ENCODE data around the gene FAM174C.

Gene FAM174C

DNA sequence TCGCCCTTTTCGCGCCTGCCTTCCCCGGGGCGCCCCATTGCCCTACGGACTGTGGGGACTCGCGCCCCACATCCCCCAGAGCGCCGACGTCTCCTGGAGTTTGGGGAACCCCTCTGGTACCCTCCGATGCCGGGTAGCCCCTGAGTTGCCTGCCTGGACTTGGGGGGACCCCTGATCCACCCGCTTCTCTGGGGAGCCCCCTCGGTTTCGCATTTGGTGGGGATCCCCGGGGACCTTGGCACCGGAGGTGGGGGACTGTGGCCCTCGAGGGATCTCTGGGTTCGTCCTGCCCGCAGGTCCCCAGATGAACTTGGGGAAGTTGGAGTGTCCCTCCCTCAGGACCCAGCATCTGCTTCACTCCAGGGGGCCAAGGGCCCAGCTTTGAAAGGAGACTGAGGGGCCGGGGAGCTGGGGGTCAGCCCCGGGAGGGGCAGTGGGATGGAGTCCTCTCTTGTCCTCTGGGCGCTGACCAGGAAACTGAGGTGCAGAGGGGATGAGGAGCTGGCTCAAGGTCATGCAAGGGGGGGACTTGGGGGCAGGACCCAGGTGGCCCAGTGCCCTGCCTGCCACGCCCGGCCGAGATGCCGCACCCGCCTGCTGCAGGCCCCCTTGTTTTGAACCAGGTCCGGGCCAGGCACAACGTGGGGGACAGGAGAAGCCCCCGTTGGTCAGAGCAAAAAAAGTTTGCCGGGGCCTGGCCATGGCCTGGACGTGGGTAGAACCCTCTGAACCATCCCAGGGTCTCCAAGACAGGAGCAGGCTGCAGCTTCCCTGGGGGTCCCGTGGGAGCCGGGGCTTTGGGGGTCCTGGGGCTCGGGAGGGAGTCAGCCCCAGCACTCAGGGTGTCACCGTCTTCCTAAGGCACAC, 11.4 kb downstream of the FAM174C start:
- no peak for DNase-seq (ENCODE audit: low read depth in 2 of 2)

DNA sequence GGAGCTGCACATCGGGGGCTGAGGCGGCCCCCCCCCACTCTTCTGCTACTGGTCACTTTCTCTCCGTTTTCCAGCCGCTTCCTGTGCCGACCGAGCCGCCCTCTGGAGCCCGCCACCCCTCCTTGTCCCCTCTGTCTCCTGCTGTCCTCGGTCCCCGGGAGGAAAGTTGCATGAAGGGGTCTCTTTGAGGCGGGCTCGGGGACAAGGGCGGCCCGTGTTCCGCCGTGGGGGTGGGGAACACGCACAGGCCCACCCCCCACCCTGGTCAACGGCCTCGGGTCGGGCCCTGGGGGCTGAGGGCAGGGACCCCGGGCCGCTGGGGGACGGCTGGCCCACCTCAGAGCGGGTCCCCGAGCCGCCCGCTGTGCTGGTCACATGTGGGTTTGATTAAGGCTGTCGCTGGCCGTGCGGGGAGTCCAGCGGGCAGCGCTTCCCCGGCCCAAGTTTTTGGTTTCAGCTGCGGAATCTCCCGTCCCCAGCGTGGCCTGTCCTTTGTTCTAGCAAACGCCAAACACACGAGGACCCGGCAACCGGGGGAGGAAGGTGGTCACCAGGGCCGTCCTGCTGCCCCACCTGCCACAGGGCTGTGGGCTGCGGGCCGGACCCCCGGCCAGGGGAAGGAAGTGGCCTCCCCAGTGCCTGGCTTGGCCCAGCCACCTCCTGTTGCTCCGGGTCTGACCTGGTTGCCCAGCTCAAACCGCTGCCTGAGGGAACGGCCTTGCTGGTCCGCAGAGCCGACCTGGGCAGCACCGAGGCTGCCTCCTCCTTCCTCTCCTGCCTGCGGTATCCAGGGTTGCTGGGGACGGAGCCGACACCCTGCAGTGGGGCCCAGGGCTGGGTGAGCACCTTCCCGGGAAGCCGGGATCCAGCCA, 12.3 kb downstream of the FAM174C start:
- no peak for DNase-seq (ENCODE audit: low read depth in 2 of 2)

GRCh38 chr19:1288226-1288612, 12.9 kb downstream of the FAM174C start:
- DNase-seq (ENCODE audit: low read depth in 2 of 2), result no peak

- no peak for DNase-seq (ENCODE audit: low read depth in 2 of 2)
Measured at GRCh38 chr19:1288833-1289685, 13.7 kb downstream of the FAM174C start.

DNA sequence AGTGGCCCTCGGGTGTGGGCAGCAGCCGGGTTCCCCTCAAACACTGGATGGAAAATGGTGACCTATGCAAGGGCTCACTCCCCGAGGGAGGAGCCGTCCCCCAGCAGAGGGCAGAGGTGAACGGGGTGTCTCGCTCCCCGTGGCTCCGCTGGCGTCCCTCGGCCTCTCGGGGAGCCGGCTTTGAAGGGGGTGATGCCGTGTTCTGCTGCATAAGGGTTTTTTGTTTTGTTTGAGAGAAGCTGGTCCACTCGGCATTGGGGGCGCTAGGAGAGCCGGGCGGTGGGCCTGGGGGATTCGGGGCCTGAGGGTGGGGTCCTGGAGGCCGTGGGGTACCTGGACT, 14.3 kb downstream of the FAM174C start:
- no peak for DNase-seq (ENCODE audit: low read depth in 2 of 2)

DNA sequence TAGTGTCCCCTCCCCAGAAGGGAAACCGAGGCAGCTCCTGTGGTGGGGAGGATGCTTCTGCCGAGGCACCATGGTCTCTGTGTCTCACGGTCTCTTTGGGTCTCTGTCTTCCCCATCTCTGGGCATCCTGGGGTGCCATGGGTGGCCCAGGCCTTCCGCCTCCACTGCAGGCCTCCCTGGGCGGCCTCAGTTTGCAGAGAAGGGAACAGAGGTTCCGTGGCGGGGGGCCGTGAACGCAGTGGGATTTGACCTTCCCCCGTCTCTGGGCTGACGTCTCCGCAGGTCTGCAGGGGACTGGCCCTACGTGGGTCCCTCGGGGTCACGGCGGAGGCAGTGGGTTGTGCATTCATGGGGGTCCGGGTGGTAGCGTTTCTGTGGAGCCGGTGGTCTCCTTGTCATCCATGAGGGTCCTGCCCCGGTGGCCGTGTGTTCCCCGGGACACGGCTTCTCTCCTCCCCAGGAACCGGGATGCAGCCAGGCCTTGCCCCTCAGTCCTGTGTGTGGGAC, 14.9 kb downstream of the FAM174C start:
- DNase-seq (ENCODE audit: low read depth in 2 of 2), result no peak

- DNase-seq (ENCODE audit: low read depth in 2 of 2), result no peak
Measured at GRCh38 chr19:1290703-1291651, 15.6 kb downstream of the FAM174C start.

GRCh38 chr19:1291761-1292418, 16.6 kb downstream of the FAM174C start:
- no peak for DNase-seq (ENCODE audit: low read depth in 2 of 2)

GRCh38 chr19:1292419-1293151, 17.3 kb downstream of the FAM174C start:
- DNase-seq (ENCODE audit: low read depth in 2 of 2), result no peak

DNA sequence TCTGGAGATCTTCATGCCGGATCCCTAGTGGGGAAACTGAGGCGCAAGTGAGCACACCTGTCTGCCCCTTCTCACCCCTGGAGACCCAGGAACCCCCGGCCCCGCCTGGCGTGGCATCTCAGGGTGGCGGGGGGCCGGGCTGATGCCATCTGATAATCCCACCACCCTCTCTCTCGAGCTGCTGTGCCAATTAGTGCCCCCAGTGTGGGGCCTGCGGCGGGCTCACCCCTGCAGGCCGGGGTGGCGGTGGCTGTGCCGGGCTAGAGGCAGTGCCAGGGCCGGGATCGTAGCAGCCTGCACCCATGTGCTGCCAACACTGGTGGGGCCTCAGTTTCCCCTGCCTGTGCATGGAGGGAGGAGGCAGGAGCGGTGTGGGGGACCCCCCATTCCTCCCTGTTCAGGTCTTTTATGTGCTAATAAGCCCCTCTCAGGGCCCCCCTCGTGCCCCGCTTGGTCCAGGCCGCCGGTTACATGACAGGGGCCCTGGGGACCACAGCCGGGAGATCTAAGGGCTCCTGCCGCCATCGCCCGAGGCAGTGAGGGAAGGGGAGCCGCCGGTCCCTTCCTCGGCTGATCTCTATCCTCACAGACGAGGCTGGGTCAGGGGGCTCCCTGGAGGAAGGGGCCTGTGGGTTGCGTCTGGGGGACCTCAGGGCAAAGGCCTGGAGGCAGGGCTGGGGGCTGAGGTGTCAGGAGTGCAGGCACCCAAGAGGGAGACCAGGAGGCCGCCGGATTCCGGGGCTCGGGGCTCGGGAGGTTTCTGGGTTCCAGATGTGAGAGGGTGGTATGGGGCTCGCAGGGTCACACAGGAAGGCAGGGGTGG, 18.7 kb downstream of the FAM174C start:
- DNase-seq (ENCODE audit: low read depth in 2 of 2), result no peak

DNA sequence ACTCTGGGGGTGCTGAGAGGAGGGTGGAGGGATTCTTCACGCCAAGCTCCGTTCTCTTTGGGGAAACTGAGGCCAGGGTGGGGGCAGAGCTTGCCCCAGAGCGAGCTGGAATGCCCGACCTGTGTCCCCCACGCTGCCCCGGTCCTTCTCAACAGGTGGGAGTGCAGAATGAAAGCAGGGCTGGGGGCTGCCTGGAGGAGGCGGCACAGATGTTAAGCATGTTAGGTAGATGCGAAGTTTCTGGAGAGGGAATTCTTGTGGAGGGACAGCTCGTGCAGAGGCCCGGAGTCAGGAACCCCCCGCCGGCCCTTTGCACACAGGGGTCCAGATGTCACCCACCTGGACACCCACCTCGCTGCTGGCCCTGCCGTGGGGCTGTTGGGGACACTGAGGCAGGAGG, 19.4 kb downstream of the FAM174C start:
- DNase-seq (ENCODE audit: low read depth in 2 of 2), result no peak

DNA sequence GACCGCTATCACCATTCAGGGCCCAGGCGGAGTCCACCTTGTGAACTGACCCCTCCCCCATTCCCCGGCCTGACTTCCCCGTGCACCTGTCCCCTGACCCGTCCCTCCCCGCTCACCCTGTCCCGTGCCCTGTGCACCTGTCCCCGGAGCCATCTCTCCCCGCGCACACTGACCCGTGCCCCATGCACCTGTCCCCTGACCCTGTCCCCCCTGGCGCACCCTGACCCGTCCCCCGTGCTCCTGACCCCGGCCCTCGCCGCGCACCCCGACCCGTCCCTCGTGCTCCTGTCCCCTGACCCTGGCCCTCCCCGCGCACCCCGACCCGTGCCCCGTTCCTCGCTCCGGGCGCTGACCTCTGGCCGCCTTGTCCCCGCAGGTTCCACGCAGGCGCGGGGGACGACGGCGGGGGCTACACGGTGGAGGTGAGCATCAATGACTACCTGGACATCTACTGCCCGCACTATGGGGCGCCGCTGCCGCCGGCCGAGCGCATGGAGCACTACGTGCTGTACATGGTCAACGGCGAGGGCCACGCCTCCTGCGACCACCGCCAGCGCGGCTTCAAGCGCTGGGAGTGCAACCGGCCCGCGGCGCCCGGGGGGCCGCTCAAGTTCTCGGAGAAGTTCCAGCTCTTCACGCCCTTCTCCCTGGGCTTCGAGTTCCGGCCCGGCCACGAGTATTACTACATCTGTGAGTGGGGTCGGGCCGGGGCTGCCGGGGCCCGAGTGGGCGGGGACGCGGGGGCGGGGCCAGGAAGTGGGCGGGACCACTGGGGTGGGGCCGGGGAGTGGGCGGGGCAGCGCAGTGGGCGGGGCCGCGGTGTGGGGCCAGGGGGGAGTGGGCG, 20.1 kb downstream of the FAM174C start:
- no peak for DNase-seq (ENCODE audit: low read depth in 2 of 2)

- no peak for DNase-seq (ENCODE audit: low read depth in 2 of 2)
Measured at GRCh38 chr19:1296078-1296477, 20.7 kb downstream of the FAM174C start.

DNA sequence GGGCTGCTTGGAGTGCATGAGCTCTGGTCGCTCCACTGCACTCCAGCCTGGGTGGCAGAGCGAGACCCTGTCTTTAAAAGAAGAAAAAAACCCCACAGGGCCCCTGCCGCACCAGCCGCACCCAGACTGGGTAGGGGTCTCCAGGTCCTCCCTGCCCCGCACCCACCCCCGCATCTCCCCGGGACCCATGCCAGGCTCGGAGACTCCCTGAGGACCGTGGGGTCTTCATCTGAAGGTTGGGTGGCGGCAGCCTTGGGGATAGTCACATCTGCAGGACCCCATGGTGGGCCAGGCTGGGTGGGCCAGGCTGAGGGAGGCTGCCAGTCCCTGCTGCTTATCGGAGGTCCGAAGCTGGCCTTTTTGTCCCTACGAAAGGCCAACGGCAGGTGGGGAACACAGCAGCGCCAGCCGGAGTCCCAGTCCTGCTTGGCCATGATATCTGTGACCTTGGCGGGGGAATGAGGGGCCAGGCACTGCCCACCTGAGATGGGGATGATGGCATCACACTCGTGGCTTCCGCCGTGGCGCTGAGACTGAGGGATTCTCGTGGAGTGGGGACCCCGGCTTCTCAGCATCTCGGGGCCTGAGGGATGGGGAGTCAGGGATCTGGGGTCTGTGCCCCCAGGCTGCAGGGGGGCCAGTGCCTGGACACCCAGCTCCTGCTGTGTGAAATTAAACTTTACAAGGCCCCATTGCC, 21.4 kb downstream of the FAM174C start:
- no peak for DNase-seq (ENCODE audit: low read depth in 2 of 2)

- no peak for DNase-seq (ENCODE audit: low read depth in 2 of 2)
Measured at GRCh38 chr19:1298235-1298634, 22.9 kb downstream of the FAM174C start.

DNA sequence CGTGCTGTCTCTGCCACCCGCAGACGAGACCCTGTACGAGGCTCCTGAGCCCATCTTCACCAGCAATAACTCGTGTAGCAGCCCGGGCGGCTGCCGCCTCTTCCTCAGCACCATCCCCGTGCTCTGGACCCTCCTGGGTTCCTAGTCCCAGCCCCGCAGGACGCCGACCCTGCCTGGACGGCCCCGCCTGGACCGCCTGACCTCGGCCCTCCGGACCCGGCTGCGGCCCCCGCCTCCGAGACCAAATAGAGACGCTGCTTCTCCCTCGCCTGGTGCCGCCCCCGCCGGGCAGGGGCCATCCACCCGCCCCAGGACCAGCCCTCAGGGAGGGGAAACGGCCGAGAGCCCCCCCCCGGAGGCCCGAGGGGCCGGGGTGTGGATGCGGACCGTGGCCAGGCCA, 24.5 kb downstream of the FAM174C start:
- DNase-seq (ENCODE audit: low read depth in 2 of 2), result no peak

Data from stimulated activated CD8-positive, alpha-beta memory T cell treated with anti-CD3 and anti-CD28 coated beads, Interleukin-15, amount 100 ng/mL, for 4 hours (primary cell).